ENCODE results near the gene KIF3A. TPM values are rescaled to one million over a fixed set of nuclear protein-coding genes. Genes with fewer than 3 reads are reported as not detected.

The KIF3A gene
- total RNA-seq, 1 experiment from 2014 or later, result 12.7 TPM

DNA sequence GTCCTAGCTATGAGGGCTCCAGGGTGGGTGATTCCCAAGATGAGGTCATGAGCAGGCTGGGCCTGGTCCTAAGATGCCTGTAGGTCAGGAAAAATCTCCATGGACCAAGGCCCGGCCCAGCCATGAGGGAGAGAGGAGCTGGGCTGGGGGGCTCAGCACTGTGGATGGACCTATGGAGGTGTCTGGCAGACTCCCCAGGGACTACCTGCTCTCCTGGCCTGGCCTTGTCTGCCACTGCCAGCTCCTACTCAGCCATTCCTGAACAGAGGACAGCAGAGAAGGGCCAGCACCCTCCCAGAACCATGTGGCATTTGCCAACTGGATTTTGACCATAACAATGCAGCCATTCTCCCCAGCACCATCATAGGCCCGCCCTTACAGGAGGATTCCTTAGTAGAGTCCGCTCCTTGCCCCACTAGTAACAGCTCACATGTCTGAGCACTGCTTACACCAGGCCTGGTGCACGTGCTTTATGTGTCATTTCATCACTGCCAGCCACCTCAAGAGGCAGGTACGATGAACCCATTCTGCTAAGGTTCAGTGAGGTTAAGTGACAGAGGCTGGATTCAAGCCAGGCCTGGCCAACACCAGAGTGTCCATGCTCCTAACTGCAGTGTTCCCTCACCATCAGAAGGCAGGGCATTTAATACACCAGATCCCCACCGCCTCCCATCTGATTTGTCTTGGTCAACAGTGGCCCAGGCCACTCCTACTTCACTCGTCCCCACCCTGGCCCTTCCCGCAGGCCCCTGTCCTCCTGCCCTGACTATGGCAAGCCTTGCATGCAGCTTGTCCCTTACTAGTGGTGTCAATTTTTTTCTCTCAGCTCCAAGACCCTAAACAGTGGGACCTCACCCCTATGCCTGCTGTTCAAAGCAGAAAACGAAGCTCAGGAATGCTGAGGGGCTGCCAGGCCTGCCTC, 78.7 kb downstream of the KIF3A start:
- H3K79me2 ChIP-seq (ENCODE audit: insufficient read depth, low read length), result no peaks in the 10 kb centered on the region
- H3K9me2 ChIP-seq (ENCODE audit: insufficient read depth), result no peaks in the 10 kb centered on the region
- intact Hi-C loops (cut with micrococcal nuclease), result no loop called here
- H3K27ac ChIP-seq (ENCODE audit: low read depth, low read length), result no peak overlapping the region
- no peaks in the 10 kb centered on the region for H3K27me3 ChIP-seq (ENCODE audit: insufficient read depth, low read length)
- no peak overlapping the region for H2AFZ ChIP-seq (ENCODE audit: low read depth, low read length, poor library complexity, severe bottlenecking)
- H3K9ac ChIP-seq (ENCODE audit: low read length), result no peak overlapping the region
- no peaks in the 10 kb centered on the region for H3K4me1 ChIP-seq (ENCODE audit: control insufficient read depth in 1 of 2, insufficient read depth in 2 of 2, low read length in 2 of 2)
- RAD21 ChIA-PET (ENCODE audit: low non-redundant PET in 1 of 2, low total read pairs in 2 of 2, uncharacterized antibody in 2 of 2, unreplicated experiment in 2 of 2), result no interaction called here
- no peak overlapping the region for H3K4me3 ChIP-seq (replicated peaks in 1 of 2; ENCODE audit: low read depth in 1 of 2, low read length in 2 of 2)
- H3K36me3 ChIP-seq (ENCODE audit: control insufficient read depth in 1 of 2, insufficient read depth in 2 of 2, low read length in 2 of 2), result no peaks in the 10 kb centered on the region
- no peaks in the 10 kb centered on the region for H3K9me3 ChIP-seq (ENCODE audit: control insufficient read depth in 1 of 2, insufficient read depth in 1 of 2, low read depth in 1 of 2, low read length in 2 of 2)
- DNase-seq (ENCODE audit: low read depth, low spot score) (no peak), ATAC-seq (no peak)
- H3K4me2 ChIP-seq (ENCODE audit: low read length), result no peak overlapping the region
- no TSS peak for BruUV-seq (replicated peaks)
- CTCF ChIA-PET, result no interaction called here
- POLR2A ChIA-PET, result no interaction called here
- H4K20me1 ChIP-seq (ENCODE audit: insufficient read depth), result no peaks in the 10 kb centered on the region
- TF ChIP-seq, protein P1, sequence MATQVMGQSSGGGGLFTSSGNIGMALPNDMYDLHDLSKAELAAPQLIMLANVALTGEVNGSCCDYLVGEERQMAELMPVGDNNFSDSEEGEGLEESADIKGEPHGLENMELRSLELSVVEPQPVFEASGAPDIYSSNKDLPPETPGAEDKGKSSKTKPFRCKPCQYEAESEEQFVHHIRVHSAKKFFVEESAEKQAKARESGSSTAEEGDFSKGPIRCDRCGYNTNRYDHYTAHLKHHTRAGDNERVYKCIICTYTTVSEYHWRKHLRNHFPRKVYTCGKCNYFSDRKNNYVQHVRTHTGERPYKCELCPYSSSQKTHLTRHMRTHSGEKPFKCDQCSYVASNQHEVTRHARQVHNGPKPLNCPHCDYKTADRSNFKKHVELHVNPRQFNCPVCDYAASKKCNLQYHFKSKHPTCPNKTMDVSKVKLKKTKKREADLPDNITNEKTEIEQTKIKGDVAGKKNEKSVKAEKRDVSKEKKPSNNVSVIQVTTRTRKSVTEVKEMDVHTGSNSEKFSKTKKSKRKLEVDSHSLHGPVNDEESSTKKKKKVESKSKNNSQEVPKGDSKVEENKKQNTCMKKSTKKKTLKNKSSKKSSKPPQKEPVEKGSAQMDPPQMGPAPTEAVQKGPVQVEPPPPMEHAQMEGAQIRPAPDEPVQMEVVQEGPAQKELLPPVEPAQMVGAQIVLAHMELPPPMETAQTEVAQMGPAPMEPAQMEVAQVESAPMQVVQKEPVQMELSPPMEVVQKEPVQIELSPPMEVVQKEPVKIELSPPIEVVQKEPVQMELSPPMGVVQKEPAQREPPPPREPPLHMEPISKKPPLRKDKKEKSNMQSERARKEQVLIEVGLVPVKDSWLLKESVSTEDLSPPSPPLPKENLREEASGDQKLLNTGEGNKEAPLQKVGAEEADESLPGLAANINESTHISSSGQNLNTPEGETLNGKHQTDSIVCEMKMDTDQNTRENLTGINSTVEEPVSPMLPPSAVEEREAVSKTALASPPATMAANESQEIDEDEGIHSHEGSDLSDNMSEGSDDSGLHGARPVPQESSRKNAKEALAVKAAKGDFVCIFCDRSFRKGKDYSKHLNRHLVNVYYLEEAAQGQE (IDR thresholded peaks at IDR 0.05; ENCODE audit: low read depth), result no peak

DNA sequence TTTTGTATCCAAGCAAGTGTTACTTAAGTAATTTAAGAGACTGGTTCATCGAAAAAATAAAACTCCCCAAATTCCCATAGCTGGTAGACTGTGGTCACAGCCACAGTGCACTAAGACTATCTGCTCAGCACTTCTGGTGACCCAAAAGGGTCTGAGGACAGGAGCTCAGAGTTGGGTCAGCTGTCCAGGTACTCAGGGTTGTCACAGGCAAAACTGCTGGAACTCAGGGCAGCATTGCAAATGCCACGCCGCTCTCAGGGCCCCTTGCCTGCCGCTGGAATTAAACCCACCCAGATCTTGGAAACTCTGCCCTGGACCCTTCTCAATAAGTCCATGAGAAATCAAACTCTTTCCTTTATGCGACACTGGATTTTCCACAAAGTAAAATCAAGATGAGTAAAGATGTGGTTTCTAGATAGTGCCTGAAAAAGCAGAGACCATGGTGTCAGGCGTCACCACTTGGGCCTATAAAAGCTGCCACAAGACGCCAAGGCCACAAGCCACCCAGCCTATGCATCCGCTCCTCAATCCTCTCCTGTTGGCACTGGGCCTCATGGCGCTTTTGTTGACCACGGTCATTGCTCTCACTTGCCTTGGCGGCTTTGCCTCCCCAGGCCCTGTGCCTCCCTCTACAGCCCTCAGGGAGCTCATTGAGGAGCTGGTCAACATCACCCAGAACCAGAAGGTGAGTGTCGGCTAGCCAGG, 79.5 kb downstream of the KIF3A start, which contains the start of gene IL13:
Gene IL13, plus strand, starts transcription at position 498 of the 705 bp plus-strand sequence. Its CDS starts 14 bp downstream, at position 512.
- no peaks in the 10 kb centered on the region for H3K36me3 ChIP-seq (ENCODE audit: control insufficient read depth in 1 of 2, insufficient read depth in 2 of 2, low read length in 2 of 2)
- no peaks in the 10 kb centered on the region for H3K9me2 ChIP-seq (ENCODE audit: insufficient read depth)
- ChIA-PET CTCF (no interaction called here), POLR2A (no interaction called here), RAD21 (ENCODE audit: low non-redundant PET in 1 of 2, low total read pairs in 2 of 2, uncharacterized antibody in 2 of 2, unreplicated experiment in 2 of 2) (no interaction called here)
- H3K79me2 ChIP-seq (ENCODE audit: insufficient read depth, low read length), result no peaks in the 10 kb centered on the region
- no peaks in the 10 kb centered on the region for H4K20me1 ChIP-seq (ENCODE audit: insufficient read depth)
- H2AFZ ChIP-seq (ENCODE audit: low read depth, low read length, poor library complexity, severe bottlenecking), result no peak within 1 kb of the TSS
- H3K27ac ChIP-seq (ENCODE audit: low read depth, low read length), result no peak within 1 kb of the TSS
- no peaks in the 10 kb centered on the region for H3K9me3 ChIP-seq (ENCODE audit: control insufficient read depth in 1 of 2, insufficient read depth in 1 of 2, low read depth in 1 of 2, low read length in 2 of 2)
- H3K27me3 ChIP-seq (ENCODE audit: insufficient read depth, low read length), result no peaks in the 10 kb centered on the region
- no peak within 1 kb of the TSS for H3K4me3 ChIP-seq (replicated peaks in 1 of 2; ENCODE audit: low read depth in 1 of 2, low read length in 2 of 2)
- H3K4me2 ChIP-seq (ENCODE audit: low read length), result no peak within 1 kb of the TSS
- no peak within 1 kb of the TSS for H3K9ac ChIP-seq (ENCODE audit: low read length)
- H3K4me1 ChIP-seq (ENCODE audit: control insufficient read depth in 1 of 2, insufficient read depth in 2 of 2, low read length in 2 of 2), result no peaks in the 10 kb centered on the region
- intact Hi-C loops (cut with micrococcal nuclease), result no loop called here
- no TSS peak for BruUV-seq (replicated peaks)
- DNase-seq (ENCODE audit: low read depth, low spot score) (no peak), ATAC-seq (no peak)
- TF ChIP-seq, protein P1 (IDR thresholded peaks at IDR 0.05; ENCODE audit: low read depth), result no peak
- TF ChIP-seq CBX3 (IDR thresholded peaks at IDR 0.05; ENCODE audit: low read depth) (no peak), YY1 (IDR thresholded peaks at IDR 0.05; ENCODE audit: extremely low read depth, insufficient replicate concordance, low read depth, low read length) (no peak), FOSL1 (IDR thresholded peaks at IDR 0.05; ENCODE audit: low read depth) (no peak), POLR2AphosphoS5 (IDR thresholded peaks at IDR 0.05; ENCODE audit: low read depth, low read length) (no peak)
- TF ChIP-seq, protein P2, sequence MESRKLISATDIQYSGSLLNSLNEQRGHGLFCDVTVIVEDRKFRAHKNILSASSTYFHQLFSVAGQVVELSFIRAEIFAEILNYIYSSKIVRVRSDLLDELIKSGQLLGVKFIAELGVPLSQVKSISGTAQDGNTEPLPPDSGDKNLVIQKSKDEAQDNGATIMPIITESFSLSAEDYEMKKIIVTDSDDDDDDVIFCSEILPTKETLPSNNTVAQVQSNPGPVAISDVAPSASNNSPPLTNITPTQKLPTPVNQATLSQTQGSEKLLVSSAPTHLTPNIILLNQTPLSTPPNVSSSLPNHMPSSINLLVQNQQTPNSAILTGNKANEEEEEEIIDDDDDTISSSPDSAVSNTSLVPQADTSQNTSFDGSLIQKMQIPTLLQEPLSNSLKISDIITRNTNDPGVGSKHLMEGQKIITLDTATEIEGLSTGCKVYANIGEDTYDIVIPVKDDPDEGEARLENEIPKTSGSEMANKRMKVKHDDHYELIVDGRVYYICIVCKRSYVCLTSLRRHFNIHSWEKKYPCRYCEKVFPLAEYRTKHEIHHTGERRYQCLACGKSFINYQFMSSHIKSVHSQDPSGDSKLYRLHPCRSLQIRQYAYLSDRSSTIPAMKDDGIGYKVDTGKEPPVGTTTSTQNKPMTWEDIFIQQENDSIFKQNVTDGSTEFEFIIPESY (IDR thresholded peaks at IDR 0.05; ENCODE audit: extremely low read depth, insufficient replicate concordance, low read length), result no peak
